ENCODE measurements around the gene PLEKHM1.

GRCh38 chr17:45386178-45386577 lies 104.3 kb downstream of the PLEKHM1 start:
- TF ChIP-seq CTCF (IDR thresholded peaks at IDR 0.05; ENCODE audit: insufficient read depth, low read length) (no peak), POLR2AphosphoS5 (IDR thresholded peaks at IDR 0.05; ENCODE audit: low read depth) (no peak)

Data from HL-60 (cell line).